Germinal center (tissue), 1 donor: Measurements from ENCODE around the gene SH3PXD2A.

Source experiments
- DNase-seq: peaks from one replicate; pipeline ENCODE4 v3.0.0; 2012; ENCODE audit warnings: mixed read lengths, low spot score

Gene SH3PXD2A, protein sequence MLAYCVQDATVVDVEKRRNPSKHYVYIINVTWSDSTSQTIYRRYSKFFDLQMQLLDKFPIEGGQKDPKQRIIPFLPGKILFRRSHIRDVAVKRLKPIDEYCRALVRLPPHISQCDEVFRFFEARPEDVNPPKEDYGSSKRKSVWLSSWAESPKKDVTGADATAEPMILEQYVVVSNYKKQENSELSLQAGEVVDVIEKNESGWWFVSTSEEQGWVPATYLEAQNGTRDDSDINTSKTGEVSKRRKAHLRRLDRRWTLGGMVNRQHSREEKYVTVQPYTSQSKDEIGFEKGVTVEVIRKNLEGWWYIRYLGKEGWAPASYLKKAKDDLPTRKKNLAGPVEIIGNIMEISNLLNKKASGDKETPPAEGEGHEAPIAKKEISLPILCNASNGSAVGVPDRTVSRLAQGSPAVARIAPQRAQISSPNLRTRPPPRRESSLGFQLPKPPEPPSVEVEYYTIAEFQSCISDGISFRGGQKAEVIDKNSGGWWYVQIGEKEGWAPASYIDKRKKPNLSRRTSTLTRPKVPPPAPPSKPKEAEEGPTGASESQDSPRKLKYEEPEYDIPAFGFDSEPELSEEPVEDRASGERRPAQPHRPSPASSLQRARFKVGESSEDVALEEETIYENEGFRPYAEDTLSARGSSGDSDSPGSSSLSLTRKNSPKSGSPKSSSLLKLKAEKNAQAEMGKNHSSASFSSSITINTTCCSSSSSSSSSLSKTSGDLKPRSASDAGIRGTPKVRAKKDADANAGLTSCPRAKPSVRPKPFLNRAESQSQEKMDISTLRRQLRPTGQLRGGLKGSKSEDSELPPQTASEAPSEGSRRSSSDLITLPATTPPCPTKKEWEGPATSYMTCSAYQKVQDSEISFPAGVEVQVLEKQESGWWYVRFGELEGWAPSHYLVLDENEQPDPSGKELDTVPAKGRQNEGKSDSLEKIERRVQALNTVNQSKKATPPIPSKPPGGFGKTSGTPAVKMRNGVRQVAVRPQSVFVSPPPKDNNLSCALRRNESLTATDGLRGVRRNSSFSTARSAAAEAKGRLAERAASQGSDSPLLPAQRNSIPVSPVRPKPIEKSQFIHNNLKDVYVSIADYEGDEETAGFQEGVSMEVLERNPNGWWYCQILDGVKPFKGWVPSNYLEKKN

DNA sequence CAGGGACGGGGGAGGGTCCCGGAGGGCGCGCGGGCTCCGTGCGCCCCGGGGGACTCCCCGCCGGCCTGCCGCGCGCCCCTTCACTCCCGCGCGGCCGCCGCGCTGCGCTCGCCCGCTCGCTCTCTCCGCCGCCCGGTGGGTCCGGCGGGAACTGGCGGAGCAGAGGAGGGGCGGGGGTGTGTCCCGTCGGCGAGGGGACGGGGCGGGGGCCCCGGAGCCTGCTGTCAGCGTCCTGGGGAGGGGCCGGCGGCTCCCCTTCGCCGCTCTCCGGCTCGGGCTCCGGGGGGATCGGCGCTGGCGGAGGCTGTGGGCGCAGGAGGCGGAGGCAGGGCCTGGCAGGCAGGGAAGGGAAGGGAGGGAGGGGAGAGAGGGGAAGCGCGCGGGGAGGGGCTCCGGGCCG is at the start of gene SH3PXD2A:
Gene SH3PXD2A, minus strand, starts transcription at position 153 of the 400 bp plus-strand sequence. CDS start 310 bp downstream, outside the sequence.
- no peak for DNase-seq

DNA sequence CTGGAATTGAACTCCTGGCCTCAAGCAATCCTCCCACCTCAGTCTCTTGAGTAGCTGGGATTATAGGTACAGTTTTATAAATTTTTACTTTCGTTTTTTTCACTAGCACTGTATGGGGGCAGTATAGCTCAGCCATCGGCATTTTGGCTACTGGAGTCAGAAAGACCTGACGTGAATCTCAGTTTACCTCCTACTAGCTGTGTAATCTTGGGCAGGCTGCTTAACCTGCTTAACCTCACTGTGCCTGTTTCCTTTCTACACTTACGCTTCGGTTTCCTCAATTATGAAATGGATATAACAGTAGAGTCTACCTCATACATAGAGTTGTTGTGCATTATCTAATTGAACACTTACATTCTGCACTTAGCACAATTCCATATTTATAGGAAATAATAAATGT is 45.9 kb upstream of the SH3PXD2A start:
- no peak for DNase-seq

DNA sequence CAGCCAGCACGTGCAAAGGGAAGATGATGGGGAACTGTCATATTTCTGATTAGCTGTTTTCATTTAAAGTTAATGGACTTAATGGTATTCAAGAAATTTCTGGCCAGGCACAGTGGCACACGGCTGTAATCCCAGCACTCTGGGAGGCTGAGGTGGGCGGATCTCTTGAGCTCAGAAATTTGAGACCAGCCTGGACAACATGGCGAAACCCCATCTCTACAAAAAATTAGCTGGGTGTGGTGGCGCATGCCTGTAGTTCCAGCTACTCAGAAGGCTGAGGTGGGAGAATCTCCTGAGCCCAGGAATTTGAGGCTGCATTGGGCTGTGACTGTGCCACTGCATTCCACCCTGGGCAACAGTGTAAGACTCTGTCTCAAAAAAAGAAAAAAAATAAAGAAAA is 43.9 kb upstream of the SH3PXD2A start:
- DNase-seq = no peak

DNA sequence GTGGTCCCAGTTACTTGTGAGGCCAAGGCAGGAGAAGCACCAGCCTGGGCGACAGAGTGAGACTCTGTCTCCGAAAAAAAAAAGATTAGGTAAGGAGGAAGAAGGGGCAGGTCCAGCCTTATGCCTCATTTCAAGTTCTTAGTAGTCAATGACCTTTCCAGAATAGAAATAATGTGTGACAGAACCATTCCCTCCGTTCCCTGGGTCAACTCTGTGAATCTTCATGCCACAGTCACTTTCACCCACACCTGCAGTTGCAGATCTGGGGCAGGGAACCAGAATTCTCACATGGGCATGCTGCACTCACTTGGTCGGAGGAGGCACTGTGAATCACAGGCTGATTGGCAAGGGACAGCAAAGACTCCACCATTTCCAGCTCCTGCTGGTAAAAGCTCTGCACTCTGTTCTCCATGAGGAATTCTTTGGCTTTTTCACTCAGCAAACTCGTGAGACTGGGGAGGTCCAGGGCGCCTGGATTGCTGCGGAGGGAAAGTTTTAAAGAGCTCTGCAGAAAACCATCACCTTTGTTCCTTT is 41.9 kb upstream of the SH3PXD2A start:
- no peak for DNase-seq

- no peak for DNase-seq
Measured at GRCh38 chr10:103896225-103896624, 40.8 kb upstream of the SH3PXD2A start.

GRCh38 chr10:103895411-103896186 is 40.2 kb upstream of the SH3PXD2A start:
- DNase-seq = no peak

DNA sequence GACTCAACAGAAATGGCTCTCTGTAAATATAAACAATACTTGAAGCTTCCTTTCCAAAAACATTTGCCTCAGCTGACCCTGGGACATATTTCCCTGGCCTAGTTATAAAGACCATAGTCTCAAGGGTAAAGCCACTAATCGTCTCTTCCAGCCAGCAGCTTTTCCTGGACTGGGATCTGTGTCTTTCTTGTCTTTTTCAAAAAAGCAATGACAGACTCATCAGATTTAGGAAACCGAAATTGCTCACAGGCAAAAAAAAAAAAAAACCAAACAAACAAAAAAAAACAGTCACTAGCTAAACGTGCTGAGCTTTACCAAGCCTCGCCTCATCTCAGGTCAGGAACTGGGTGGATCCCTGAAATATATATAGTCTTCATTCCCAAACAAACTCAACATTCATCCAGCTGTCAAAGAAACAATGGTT is 39.1 kb upstream of the SH3PXD2A start:
- DNase-seq = no peak

- DNase-seq = no peak
Measured at GRCh38 chr10:103893817-103894216, 38.4 kb upstream of the SH3PXD2A start.

- DNase-seq = no peak
Measured at GRCh38 chr10:103892181-103892580, 36.8 kb upstream of the SH3PXD2A start.

GRCh38 chr10:103890688-103891087 is 35.3 kb upstream of the SH3PXD2A start:
- DNase-seq = no peak

DNA sequence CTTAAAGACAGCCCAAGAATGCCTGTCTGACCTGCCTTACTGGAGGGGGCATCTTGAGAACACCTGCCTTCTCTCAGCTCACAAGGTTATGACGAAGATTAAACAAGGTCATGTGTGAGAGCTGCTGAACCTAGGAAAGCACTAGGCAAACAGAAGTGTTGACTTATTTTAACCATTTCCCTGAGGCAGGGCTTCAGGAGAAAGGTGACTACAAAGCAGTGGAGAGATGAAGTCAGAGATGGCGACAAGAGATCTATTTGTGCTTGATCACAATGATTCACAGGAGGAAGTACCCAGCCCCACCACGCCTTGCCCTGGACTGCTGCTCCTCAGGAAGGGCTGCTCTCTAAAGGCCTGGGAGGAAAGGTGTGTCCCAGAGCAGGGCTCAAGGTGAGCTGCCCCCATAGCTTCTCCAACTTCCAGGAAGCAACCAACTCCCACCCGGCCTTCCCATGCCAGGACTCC is 34.9 kb upstream of the SH3PXD2A start:
- no peak for DNase-seq

DNA sequence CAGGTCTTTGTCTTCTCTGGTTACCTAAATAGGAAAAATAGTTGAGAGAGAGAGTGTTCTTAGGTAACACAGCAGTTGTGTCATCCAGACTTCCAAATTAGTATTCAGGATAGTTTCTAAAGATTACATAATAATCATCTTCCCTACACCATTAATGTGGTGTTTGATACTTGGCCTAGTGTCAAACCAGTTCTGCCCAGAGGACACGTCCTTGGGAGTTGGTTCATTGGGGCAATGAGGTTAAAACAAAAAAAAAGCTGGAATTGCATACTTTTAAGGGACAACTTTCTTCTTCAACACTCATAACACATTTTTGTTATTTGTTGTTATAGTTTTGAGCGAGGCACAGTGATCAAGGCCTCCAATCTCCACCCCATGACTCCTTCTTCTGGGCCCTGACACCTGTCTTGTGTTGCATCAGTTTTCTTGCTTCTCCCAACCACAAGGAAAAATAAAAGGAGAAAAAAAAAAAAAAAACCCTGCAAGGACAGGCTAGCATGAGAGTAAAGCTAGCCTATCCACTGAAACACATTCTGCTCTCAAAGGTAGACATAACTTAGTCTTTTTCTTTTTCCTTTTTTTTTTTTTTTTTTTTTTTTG is 33.8 kb upstream of the SH3PXD2A start:
- DNase-seq = no peak

GRCh38 chr10:103888113-103888841 is 32.9 kb upstream of the SH3PXD2A start:
- DNase-seq = peak; percentile 57

- no peak for DNase-seq
Measured at GRCh38 chr10:103885617-103886016, 30.2 kb upstream of the SH3PXD2A start.

GRCh38 chr10:103884681-103885139 is 29.3 kb upstream of the SH3PXD2A start:
- DNase-seq = peak; percentile 43

DNA sequence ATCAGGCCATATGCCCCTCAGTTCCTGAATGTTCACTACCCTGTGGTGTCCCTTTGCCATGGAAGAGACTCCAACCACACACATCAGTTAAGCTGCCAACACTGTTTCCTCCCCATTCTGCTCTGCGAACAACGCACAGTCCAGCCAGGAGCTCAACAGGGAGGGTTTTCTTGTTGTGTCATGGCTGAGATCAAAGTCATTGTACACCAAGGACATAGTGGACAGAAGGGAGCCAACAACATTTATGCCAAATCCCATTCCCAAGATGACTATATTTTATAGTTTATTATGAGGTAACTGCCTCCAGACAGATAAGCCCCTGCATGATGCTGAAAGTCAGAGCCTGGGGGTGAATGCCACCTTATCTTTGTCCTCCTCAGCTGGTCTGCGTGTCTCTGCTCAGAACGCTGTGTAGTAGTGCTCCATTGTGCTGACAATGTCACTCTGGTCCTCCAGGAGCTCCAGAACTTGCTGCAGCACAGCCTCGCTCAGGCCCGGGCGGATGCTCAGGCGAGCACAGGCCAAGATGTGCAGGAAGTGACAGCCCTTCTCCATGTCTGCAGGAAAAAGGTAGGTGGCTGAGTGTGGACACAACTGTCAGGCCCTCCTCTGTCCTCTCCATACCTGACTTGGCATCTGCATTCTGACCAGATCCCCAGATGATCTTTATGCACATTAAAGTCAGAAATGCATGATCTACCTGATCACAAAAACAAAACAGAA is 27.1 kb upstream of the SH3PXD2A start:
- DNase-seq = no peak

- no peak for DNase-seq
Measured at GRCh38 chr10:103881416-103882284, 26.3 kb upstream of the SH3PXD2A start.

DNA sequence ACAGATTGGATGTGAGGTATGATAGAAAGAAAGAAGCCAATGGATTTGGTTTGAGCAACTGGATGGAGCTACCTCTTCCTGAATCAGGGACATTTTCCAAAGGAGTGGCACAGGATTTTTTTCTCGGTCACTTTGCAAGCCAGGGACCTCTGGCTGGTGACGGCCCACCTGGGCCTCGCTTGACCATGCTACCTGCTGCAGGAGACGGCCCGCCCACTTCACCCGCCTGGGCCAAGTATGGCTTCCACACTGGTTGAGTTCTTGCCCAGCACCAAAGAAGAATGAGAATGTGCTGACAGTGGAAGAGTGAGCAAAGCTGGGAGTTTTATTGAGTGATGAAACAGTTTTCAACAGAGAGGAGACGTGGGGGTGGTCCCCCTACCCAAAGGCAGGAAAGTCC is 24.5 kb upstream of the SH3PXD2A start:
- no peak for DNase-seq
